BE2C (cell line): ENCODE data around the gene PCTP.

ENCODE experiments used
- DNase-seq: peaks from one replicate; pipeline ENCODE4 v3.0.0-alpha.2; 2020
- H3K27me3 ChIP-seq: fragments of 250-450 bp; sonication (Bioruptor Pico); 2 replicates; pipeline ENCODE4 v1.5.1; 2020; ENCODE audit warnings: mild to moderate bottlenecking
- H3K36me3 ChIP-seq: fragments of 250-450 bp; sonication (Bioruptor Pico); 2 replicates; pipeline ENCODE4 v1.5.1; 2020; ENCODE audit warnings: mild to moderate bottlenecking
- H3K4me1 ChIP-seq: fragments of 250-450 bp; sonication (Bioruptor Pico); 2 replicates; pipeline ENCODE4 v1.5.1; 2020
- H3K4me3 ChIP-seq: 2 replicates; pipeline ENCODE4 v1.5.1; 2011; ENCODE audit warnings: low read depth, low read length
- H3K9me3 ChIP-seq: fragments of 250-450 bp; sonication (Bioruptor Pico); 2 replicates; pipeline ENCODE4 v1.5.1; 2020
- TF ChIP-seq, protein P1 (sequence below): IDR thresholded peaks from 2 replicates; pipeline ENCODE4 v1.5.1; 2012; ENCODE audit warnings: mild to moderate bottlenecking, low read depth, low read length

PCTP gene

DNA sequence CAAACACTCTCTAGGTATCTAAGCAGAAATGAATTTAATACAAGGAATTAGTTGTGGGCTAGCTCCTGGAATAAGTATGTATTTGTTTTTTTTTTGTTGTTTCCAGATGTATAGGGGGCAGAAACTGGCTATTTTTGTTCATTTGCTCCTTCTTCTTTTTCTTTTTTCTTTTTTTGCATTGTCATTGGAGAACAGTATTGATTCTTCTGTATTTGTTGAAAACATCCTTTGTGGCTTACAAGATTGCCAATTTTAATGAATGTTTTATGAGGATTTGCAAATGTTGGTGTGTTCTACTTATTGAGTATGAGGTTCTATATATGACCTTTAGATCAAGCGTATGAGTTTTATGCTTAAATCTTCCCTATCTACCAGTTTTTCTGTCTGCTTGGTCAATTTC, 5.6 kb upstream of the PCTP start:
- Histone ChIP-seq H3K36me3 (no peaks in the 10 kb centered on the region), H3K9me3 (no peaks in the 10 kb centered on the region), H3K4me3 (no peak overlapping the region), H3K4me1 (no peaks in the 10 kb centered on the region), H3K27me3 (no peaks in the 10 kb centered on the region)
- DNase-seq, result no peak
- TF ChIP-seq, protein P1, sequence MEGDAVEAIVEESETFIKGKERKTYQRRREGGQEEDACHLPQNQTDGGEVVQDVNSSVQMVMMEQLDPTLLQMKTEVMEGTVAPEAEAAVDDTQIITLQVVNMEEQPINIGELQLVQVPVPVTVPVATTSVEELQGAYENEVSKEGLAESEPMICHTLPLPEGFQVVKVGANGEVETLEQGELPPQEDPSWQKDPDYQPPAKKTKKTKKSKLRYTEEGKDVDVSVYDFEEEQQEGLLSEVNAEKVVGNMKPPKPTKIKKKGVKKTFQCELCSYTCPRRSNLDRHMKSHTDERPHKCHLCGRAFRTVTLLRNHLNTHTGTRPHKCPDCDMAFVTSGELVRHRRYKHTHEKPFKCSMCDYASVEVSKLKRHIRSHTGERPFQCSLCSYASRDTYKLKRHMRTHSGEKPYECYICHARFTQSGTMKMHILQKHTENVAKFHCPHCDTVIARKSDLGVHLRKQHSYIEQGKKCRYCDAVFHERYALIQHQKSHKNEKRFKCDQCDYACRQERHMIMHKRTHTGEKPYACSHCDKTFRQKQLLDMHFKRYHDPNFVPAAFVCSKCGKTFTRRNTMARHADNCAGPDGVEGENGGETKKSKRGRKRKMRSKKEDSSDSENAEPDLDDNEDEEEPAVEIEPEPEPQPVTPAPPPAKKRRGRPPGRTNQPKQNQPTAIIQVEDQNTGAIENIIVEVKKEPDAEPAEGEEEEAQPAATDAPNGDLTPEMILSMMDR, result no peak

DNA sequence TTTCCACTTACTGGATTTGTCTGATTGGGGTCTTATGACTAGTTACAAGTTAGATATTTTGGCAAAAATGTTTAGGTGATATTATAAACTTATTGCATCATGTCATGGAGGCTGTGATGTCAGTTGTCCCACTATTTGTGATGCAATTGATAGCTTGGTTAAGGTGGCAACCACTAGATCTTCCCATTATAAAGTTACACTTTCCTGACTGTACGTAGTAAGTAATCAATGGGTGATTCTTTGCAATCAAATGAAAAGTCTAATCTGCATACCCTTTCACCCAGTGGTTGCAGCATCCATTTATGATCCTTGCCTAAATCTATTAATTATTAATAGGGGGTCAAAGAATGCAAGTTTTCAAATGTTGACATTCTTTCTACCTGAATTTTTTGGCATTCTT, 4.4 kb upstream of the PCTP start:
- Histone ChIP-seq H3K9me3 (no peaks in the 10 kb centered on the region), H3K36me3 (no peaks in the 10 kb centered on the region), H3K27me3 (no peaks in the 10 kb centered on the region), H3K4me1 (no peaks in the 10 kb centered on the region), H3K4me3 (no peak overlapping the region)
- TF ChIP-seq, protein P1, result no peak
- DNase-seq, result no peak

DNA sequence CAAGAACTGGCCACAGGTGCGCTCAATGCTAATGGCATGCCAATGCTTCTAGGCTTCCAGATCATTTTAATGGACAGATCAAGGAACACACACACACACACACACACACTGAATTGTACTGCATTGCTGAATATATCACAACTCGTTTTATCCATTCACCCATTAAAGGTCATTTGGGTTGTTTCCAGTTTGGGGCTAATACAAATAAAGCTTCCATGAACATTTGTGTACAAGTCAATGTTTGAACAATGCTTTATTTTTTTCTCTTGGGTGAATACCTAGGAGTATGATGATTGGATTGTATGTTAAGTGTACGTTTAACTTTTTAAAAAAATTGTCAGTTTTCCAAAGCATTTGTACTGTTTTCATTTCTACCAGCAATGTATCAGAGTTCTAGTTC, 3.6 kb upstream of the PCTP start:
- Histone ChIP-seq H3K9me3 (no peaks in the 10 kb centered on the region), H3K36me3 (no peaks in the 10 kb centered on the region), H3K4me1 (peaks cover 6% of the 10 kb centered on the region; the same call in 1 of the 2 replicates), H3K4me3 (no peak overlapping the region), H3K27me3 (no peaks in the 10 kb centered on the region)
- TF ChIP-seq, protein P1, result no peak
- DNase-seq, result no peak

DNA sequence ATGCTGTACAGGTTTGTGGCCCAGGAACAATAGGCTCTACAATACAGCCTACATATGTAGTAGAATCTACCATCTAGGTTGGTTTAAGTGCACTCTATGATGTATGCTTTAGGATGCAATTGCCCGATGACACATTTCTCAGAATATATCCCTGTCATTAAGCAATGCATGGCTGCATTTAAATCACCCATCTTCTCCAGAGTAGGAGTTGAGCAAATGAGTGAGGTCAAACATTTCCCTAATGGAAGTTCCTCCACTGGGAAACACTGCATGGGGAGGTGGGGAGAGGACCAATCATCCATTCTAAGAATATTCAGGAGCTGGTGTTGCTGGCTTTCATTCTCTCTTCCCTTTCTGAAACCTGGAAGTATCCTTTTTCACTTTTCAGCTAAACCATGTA, 2.0 kb upstream of the PCTP start:
- no peak for DNase-seq
- Histone ChIP-seq H3K36me3 (no peaks in the 10 kb centered on the region), H3K4me1 (peaks cover 6% of the 10 kb centered on the region; the same call in 1 of the 2 replicates), H3K4me3 (no peak overlapping the region), H3K27me3 (no peaks in the 10 kb centered on the region), H3K9me3 (no peaks in the 10 kb centered on the region)
- TF ChIP-seq, protein P1, result no peak

DNA sequence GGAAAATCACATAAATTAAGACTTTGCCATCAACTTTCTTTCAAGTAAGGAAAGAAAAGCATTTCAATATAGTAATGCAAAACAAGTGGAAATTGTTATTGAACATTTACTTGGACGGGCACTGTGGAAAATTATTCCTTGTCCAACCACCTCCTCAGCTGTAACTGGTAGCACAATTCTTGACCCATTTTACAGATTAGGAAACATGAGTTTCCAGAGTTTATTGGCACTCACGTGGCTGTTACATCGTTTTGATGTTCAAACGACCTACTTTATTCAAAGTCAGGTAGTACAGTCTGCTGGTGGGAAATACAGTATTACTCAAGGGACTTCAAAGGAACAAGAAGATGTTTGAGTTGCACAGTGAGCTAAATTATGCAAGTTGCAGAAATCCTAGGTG, 866 bp upstream of the PCTP start:
- TF ChIP-seq, protein P1, result no peak
- Histone ChIP-seq H3K4me1 (peaks cover 6% of the 10 kb centered on the region; the same call in 1 of the 2 replicates), H3K36me3 (no peaks in the 10 kb centered on the region), H3K9me3 (no peaks in the 10 kb centered on the region), H3K27me3 (no peaks in the 10 kb centered on the region), H3K4me3 (no peak overlapping the region)
- DNase-seq, result no peak

DNA sequence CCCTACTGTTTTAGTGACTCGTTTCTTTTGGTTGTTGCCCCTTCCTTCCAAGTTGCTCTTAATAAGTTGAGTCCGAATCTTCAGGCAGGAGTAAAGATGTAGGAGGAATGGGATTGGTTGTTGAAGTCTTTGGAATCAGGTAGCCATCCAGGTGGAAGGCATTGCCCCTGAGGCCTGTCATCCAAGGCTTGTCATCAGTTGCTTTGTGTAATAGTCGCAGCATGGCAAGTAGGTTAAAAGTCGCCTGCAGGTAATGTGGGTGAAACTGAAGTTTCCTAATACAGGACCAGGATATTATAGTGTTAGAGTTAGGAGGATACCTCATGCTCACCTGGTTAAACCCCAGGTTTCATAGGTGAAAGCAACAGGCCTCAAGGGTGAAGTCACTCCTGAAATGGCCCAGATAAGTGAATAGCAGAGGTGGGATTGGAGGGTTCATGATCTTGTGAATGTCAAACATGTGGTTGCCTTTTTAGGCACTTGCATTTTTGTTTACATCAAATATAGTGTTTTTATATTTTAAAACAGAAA, 934 bp downstream of the PCTP start:
- Histone ChIP-seq H3K4me3 (peak overlapping the region; percentile 80), H3K27me3 (no peaks in the 10 kb centered on the region), H3K36me3 (no peaks in the 10 kb centered on the region), H3K4me1 (peaks cover 6% of the 10 kb centered on the region; the same call in 1 of the 2 replicates), H3K9me3 (no peaks in the 10 kb centered on the region)
- DNase-seq, result no peak
- TF ChIP-seq, protein P1, result no peak
